HepG2 (cell line): ENCODE results near the gene TUBB2B. TPM values are rescaled to one million over a fixed set of nuclear protein-coding genes. Genes with fewer than 3 reads are reported as not detected.

ENCODE experiments used
- ATAC-seq: fragments of 200-7000 bp; cut with Tn5 transposase; 3 replicates; pipeline ENCODE4 v1.9.1; 2020; ENCODE audit warnings: mild to moderate bottlenecking, moderate library complexity
- BruUV-seq: library from RNA; stranded (reverse); fragments of 400-500 nt; replicated peaks from 2 replicates; lab custom pipeline; 2021; lab: Mats Ljungman, UMichigan
- CTCF ChIA-PET: fragments of 300-600 bp; formaldehyde crosslinking; extraction: SDS; loops from one replicate; lab custom pipeline; 2021; ENCODE audit warnings: low total read pairs, inconsistent platforms, low intra/inter-chr PET ratio; lab: Yijun Ruan, JAX
- POLR2A ChIA-PET: fragments of 350-600 bp; sonication (Branson Sonifier 250); formaldehyde crosslinking; loops from one replicate; lab custom pipeline; 2020; ENCODE audit warnings: antibody characterized with exemption, inconsistent platforms; lab: Yijun Ruan, JAX
- DNase-seq: peaks from one replicate; pipeline ENCODE4 v3.0.0-alpha.2; 2015; ENCODE audit warnings: low spot score
- FAIRE-seq: peaks from 3 replicates; lab custom pipeline; 2011; peaks lifted over from hg19 to GRCh38; lab: Jason Lieb, UNC
- H2AFZ ChIP-seq: one replicate; pipeline ENCODE4 v1.6.1; 2011; ENCODE audit warnings: low read length, inconsistent platforms
- H3K27ac ChIP-seq: fragments of 300-600 bp; 3 replicates; pipeline ENCODE4 v1.8.0; 2011; ENCODE audit warnings: mixed run types, mild to moderate bottlenecking, mixed read lengths, low read length, inconsistent platforms; ENCODE audit not compliant: insufficient read depth; ENCODE audit errors: extremely low read length
- H3K27me3 ChIP-seq, 2 experiments: fragments of 200-600 bp in 1 of 2; 2 replicates in 1 of 2; 3 replicates in 1 of 2; pipeline versions ENCODE4 v1.6.0 to v1.8.0; 2011; ENCODE audit warnings: low read length in 2 of 2, mild to moderate bottlenecking in 2 of 2, moderate library complexity in 2 of 2, inconsistent platforms in 1 of 2; ENCODE audit not compliant: insufficient read depth in 2 of 2, control insufficient read depth in 1 of 2
- H3K36me3 ChIP-seq, 2 experiments: fragments of 200-600 bp in 1 of 2; replicated peaks in 1 of 2; 2 replicates in 1 of 2; 3 replicates in 1 of 2; pipeline versions ENCODE4 v1.5.1 to v1.8.0; 2011; ENCODE audit warnings: low read length in 2 of 2, inconsistent platforms in 1 of 2; ENCODE audit not compliant: insufficient read depth in 2 of 2, control insufficient read depth in 1 of 2
- H3K4me1 ChIP-seq: 2 replicates; pipeline ENCODE4 v1.5.1; 2012; ENCODE audit warnings: low read length, inconsistent platforms; ENCODE audit not compliant: insufficient read depth
- H3K4me2 ChIP-seq: 2 replicates; pipeline ENCODE4 v1.6.0; 2011; ENCODE audit warnings: low read depth, low read length, inconsistent platforms
- H3K4me3 ChIP-seq, 3 experiments: fragments of 200-600 bp in 1 of 3; sonication (generic), shearing (Covaris generic) in 1 of 3; replicated peaks in 1 of 3; 2 replicates each; pipeline ENCODE4 v1.5.1; 2011 to 2016; ENCODE audit warnings: low read length in 3 of 3, inconsistent platforms in 2 of 3, low read depth in 2 of 3, mild to moderate bottlenecking in 2 of 3, control low read depth in 1 of 3, mixed read lengths in 1 of 3; ENCODE audit not compliant: insufficient read depth in 1 of 3
- H3K79me2 ChIP-seq: one replicate; pipeline ENCODE4 v1.6.1; 2011; ENCODE audit warnings: low read length, inconsistent platforms; ENCODE audit not compliant: insufficient read depth
- H3K9ac ChIP-seq: 2 replicates; pipeline ENCODE4 v1.6.0; 2011; ENCODE audit warnings: mild to moderate bottlenecking, low read depth, low read length, inconsistent platforms; ENCODE audit not compliant: insufficient read depth
- H3K9me3 ChIP-seq: 2 replicates; pipeline ENCODE4 v1.5.1; 2012; ENCODE audit warnings: mild to moderate bottlenecking, low read length
- H4K20me1 ChIP-seq: 2 replicates; pipeline ENCODE4 v1.6.0; 2011; ENCODE audit warnings: inconsistent platforms, mild to moderate bottlenecking, low read length, moderate library complexity; ENCODE audit not compliant: insufficient read depth
- ATF7 ChIP-seq, 2 experiments: fragments of 450-650 bp in 1 of 2; sonication (generic) in 1 of 2; formaldehyde crosslinking in 1 of 2; IDR thresholded peaks; 2 replicates each; pipeline versions ENCODE4 v1.4.0 to v1.6.1; 2016 to 2020; ENCODE audit warnings: antibody characterized with exemption in 1 of 2, mild to moderate bottlenecking in 1 of 2, missing genetic modification reagents in 1 of 2
- ELF3 ChIP-seq: IDR thresholded peaks from 2 replicates; pipeline ENCODE4 v1.6.1; 2016; ENCODE audit warnings: missing genetic modification reagents, missing compliant biosample characterization
- FOXC1 ChIP-seq: sonication (generic); formaldehyde crosslinking; IDR thresholded peaks from 2 replicates; pipeline ENCODE4 v1.8.0; 2022; ENCODE audit warnings: mild to moderate bottlenecking, missing genetic modification reagents, borderline replicate concordance
- KDM2A ChIP-seq: sonication (generic); formaldehyde crosslinking; IDR thresholded peaks from 2 replicates; pipeline ENCODE4 v1.4.0; 2020; ENCODE audit warnings: low read depth, missing genetic modification reagents, borderline replicate concordance
- PHF21A ChIP-seq: sonication (generic); formaldehyde crosslinking; IDR thresholded peaks from 2 replicates; pipeline ENCODE4 v1.5.0; 2020; ENCODE audit warnings: mild to moderate bottlenecking, missing genetic modification reagents
- RAD21 ChIP-seq: fragments of 450-650 bp; formaldehyde crosslinking; IDR thresholded peaks from 2 replicates; pipeline ENCODE4 v1.5.0; 2020; ENCODE audit warnings: mild to moderate bottlenecking
- SIX1 ChIP-seq: sonication (generic); formaldehyde crosslinking; IDR thresholded peaks from 2 replicates; pipeline ENCODE4 v1.4.0; 2020; ENCODE audit warnings: missing genetic modification reagents, borderline replicate concordance
- ZBTB3 ChIP-seq: sonication (generic); formaldehyde crosslinking; IDR thresholded peaks from 2 replicates; pipeline ENCODE4 v1.4.0; 2020; ENCODE audit warnings: low read depth, mild to moderate bottlenecking, moderate library complexity, missing genetic modification reagents, borderline replicate concordance
- ZFP41 ChIP-seq: sonication (generic); formaldehyde crosslinking; IDR thresholded peaks from 2 replicates; pipeline ENCODE4 v1.4.0; 2020; ENCODE audit warnings: mild to moderate bottlenecking, missing genetic modification reagents, borderline replicate concordance
- ZNF446 ChIP-seq: sonication (generic); formaldehyde crosslinking; IDR thresholded peaks from 2 replicates; pipeline ENCODE4 v1.5.0; 2020; ENCODE audit warnings: mild to moderate bottlenecking, missing genetic modification reagents
- ZNF75D ChIP-seq: sonication (generic); formaldehyde crosslinking; IDR thresholded peaks from 2 replicates; pipeline ENCODE4 v1.8.1; 2023; ENCODE audit warnings: missing genetic modification reagents, mild to moderate bottlenecking, borderline replicate concordance
- ZNF768 ChIP-seq: sonication (generic); formaldehyde crosslinking; IDR thresholded peaks from 2 replicates; pipeline ENCODE4 v1.4.0; 2020; ENCODE audit warnings: missing genetic modification reagents
- ZSCAN21 ChIP-seq: sonication (generic); formaldehyde crosslinking; IDR thresholded peaks from 2 replicates; pipeline ENCODE4 v1.8.0; 2022; ENCODE audit warnings: mild to moderate bottlenecking, missing genetic modification reagents, moderate library complexity, borderline replicate concordance
- WGBS: methylation state at CpG from one replicate; pipeline ENCODE4 v1.1.6; 2017; ENCODE audit warnings: low lambda C conversion rate; 5-methylcytosine and 5-hydroxymethylcytosine counted together
- in situ Hi-C: cut with HindIII; loops from 2 replicates; pipeline ENCODE4 v1.10.0; 2017; ENCODE audit warnings: low pct_unique_long_range_greater_than_20kb; ENCODE audit not compliant: extremely low pct_ligation_motif_present
- intact Hi-C: fragments of 100-400 bp; cut with micrococcal nuclease; formaldehyde crosslinking; loops from one replicate; pipeline ENCODE4 v1.10.0; 2022; ENCODE audit not compliant: unreplicated experiment
- polyA plus RNA-seq, 8 experiments: library from polyadenylated mRNA; depleted of rRNA in 3 of 8; stranded (reverse) in 7 of 8; unstranded in 1 of 8; fragments of >200 nt; fragmentation: Illumina TruSeq in 4 of 8; extraction: Trizol in 4 of 8; gene quantifications; 2 replicates each; pipeline versions ENCODE4 v1.2.1 to v1.2.3, GENCODE V29; 2011 to 2016; ENCODE audit warnings: low read depth in 4 of 8, missing spikeins in 1 of 8, mixed read lengths in 1 of 8; ENCODE audit not compliant: insufficient read depth in 1 of 8
- total RNA-seq, 5 experiments: library from RNA; depleted of rRNA; stranded (reverse); fragments of >200 nt; fragmentation: Illumina TruSeq; extraction: Trizol; gene quantifications; 2 replicates each; pipeline ENCODE4 v1.2.3, GENCODE V29; 2016; ENCODE audit warnings: low read depth in 1 of 5

TUBB2B gene
- total and polyA plus RNA-seq, 2 of the 13 experiments (the other 11 are each of a cell fraction or from before 2014, with no cell fraction given) = 10.3 to 23.6 TPM

DNA sequence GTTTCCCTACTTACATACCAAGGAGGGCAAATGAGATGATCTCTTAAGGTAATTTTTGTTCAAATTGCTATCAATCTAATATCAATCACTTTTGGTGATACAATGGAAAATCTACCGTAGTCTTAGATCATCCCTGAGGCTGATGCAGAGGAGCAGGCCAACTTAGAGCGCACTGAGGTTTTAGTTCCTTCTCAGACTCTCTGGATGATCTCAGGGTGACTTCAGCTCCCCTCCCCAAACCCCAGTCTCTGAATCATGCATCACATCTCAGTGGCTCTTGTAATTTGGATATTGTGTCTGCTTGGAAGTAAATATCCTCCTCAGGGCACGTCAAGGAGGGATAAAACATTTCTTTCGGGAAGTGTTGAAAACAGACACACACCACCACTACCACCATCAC is 5.9 kb downstream of the TUBB2B start:
- Histone ChIP-seq H3K4me2 (no peak overlapping the region), H2AFZ (no peak overlapping the region), H3K27ac (no peak overlapping the region), H4K20me1 (peaks cover 6% of the 10 kb centered on the region; the same call in 1 of the 2 replicates), H3K36me3 (no peaks in the 10 kb centered on the region), H3K4me3 (no peak overlapping the region), H3K27me3 (peaks cover 11 to 52% of the 10 kb centered on the region in 2 experiments), H3K4me1 (peaks cover 4% of the 10 kb centered on the region), H3K9me3 (no peaks in the 10 kb centered on the region), H3K79me2 (no peaks in the 10 kb centered on the region), H3K9ac (no peak overlapping the region)
- in situ Hi-C loops (no loop called here), intact Hi-C loops (no loop called here)
- no TSS peak for BruUV-seq
- ChIA-PET CTCF (no interaction called here), POLR2A (no interaction called here)
- no peak for DNase-seq
- no peak for ATAC-seq
- TF ChIP-seq ZNF446 (CRISPR knock-in tag) (no peak), KDM2A (CRISPR knock-in tag) (no peak), ELF3 (CRISPR knock-in tag) (no peak), ZNF768 (CRISPR knock-in tag) (no peak), SIX1 (CRISPR knock-in tag) (no peak), PHF21A (CRISPR knock-in tag) (no peak), ZBTB3 (CRISPR knock-in tag) (no peak), RAD21 (no peak), ZFP41 (no peak), ATF7 (IDR thresholded peaks at IDR 0.05) (no peak), ATF7 (CRISPR knock-in tag; IDR thresholded peaks at IDR 0.05) (no peak), ZSCAN21 (CRISPR knock-in tag) (no peak), ZNF75D (no peak), FOXC1 (CRISPR knock-in tag) (no peak)
- WGBS = 53% methylated on average over 4 of the region's 4 CpGs
- no peak for FAIRE-seq
